ENCODE measurements around the gene FOXM1.

The FOXM1 gene

GRCh38 chr12:2858334-2858733 lies 18.6 kb downstream of the FOXM1 start:
- TF ChIP-seq GATA2 (IDR thresholded peaks at IDR 0.05; ENCODE audit: low read depth, low read length) (no peak), GATA3 (IDR thresholded peaks at IDR 0.05; ENCODE audit: low read depth, low read length) (no peak)

- TF ChIP-seq GATA2 (IDR thresholded peaks at IDR 0.05; ENCODE audit: low read depth, low read length) (no peak), GATA3 (IDR thresholded peaks at IDR 0.05; ENCODE audit: low read depth, low read length) (no peak)
Measured at GRCh38 chr12:2857576-2857975, 19.4 kb downstream of the FOXM1 start.

GRCh38 chr12:2857021-2857431 lies 19.9 kb downstream of the FOXM1 start, which contains the start of gene TEX52:
TEX52 (minus strand) TSS chr12:2857039; CDS start chr12:2857026, 13 bp downstream.
- TF ChIP-seq GATA2 (IDR thresholded peaks at IDR 0.05; ENCODE audit: low read depth, low read length) (no peak), GATA3 (IDR thresholded peaks at IDR 0.05; ENCODE audit: low read depth, low read length) (no peak)

- TF ChIP-seq GATA2 (IDR thresholded peaks at IDR 0.05; ENCODE audit: low read depth, low read length), result no peak
Measured at GRCh38 chr12:2856051-2856450, 20.9 kb downstream of the FOXM1 start.

GRCh38 chr12:2855546-2855945 lies 21.4 kb downstream of the FOXM1 start:
- TF ChIP-seq GATA2 (IDR thresholded peaks at IDR 0.05; ENCODE audit: low read depth, low read length) (no peak), GATA3 (IDR thresholded peaks at IDR 0.05; ENCODE audit: low read depth, low read length) (no peak)

GRCh38 chr12:2854669-2855453 lies 22.1 kb downstream of the FOXM1 start:
- TF ChIP-seq GATA3 (IDR thresholded peaks at IDR 0.05; ENCODE audit: low read depth, low read length), result no peak
- no peak for TF ChIP-seq GATA2 (IDR thresholded peaks at IDR 0.05; ENCODE audit: low read depth, low read length)

- no peak for TF ChIP-seq GATA2 (IDR thresholded peaks at IDR 0.05; ENCODE audit: low read depth, low read length)
- TF ChIP-seq GATA3 (IDR thresholded peaks at IDR 0.05; ENCODE audit: low read depth, low read length), result no peak
Measured at GRCh38 chr12:2853626-2854025, 23.3 kb downstream of the FOXM1 start.

- TF ChIP-seq GATA2 (IDR thresholded peaks at IDR 0.05; ENCODE audit: low read depth, low read length) (no peak), GATA3 (IDR thresholded peaks at IDR 0.05; ENCODE audit: low read depth, low read length) (no peak)
Measured at GRCh38 chr12:2851931-2852330, 25.0 kb downstream of the FOXM1 start.

- no peak for TF ChIP-seq GATA2 (IDR thresholded peaks at IDR 0.05; ENCODE audit: low read depth, low read length)
- no peak for TF ChIP-seq GATA3 (IDR thresholded peaks at IDR 0.05; ENCODE audit: low read depth, low read length)
Measured at GRCh38 chr12:2845280-2845679, 31.7 kb downstream of the FOXM1 start.

GRCh38 chr12:2844786-2845185 lies 32.2 kb downstream of the FOXM1 start:
- no peak for TF ChIP-seq GATA2 (IDR thresholded peaks at IDR 0.05; ENCODE audit: low read depth, low read length)
- no peak for TF ChIP-seq GATA3 (IDR thresholded peaks at IDR 0.05; ENCODE audit: low read depth, low read length)

- TF ChIP-seq GATA3 (IDR thresholded peaks at IDR 0.05; ENCODE audit: low read depth, low read length) (no peak), GATA2 (IDR thresholded peaks at IDR 0.05; ENCODE audit: low read depth, low read length) (no peak)
Measured at GRCh38 chr12:2842948-2843347, 34.0 kb downstream of the FOXM1 start.

- TF ChIP-seq GATA2 (IDR thresholded peaks at IDR 0.05; ENCODE audit: low read depth, low read length) (no peak), GATA3 (IDR thresholded peaks at IDR 0.05; ENCODE audit: low read depth, low read length) (no peak)
Measured at GRCh38 chr12:2841056-2841650, 35.8 kb downstream of the FOXM1 start.

- TF ChIP-seq GATA3 (IDR thresholded peaks at IDR 0.05; ENCODE audit: low read depth, low read length) (no peak), GATA2 (IDR thresholded peaks at IDR 0.05; ENCODE audit: low read depth, low read length) (no peak)
Measured at GRCh38 chr12:2836574-2836973, 40.4 kb downstream of the FOXM1 start.

- TF ChIP-seq GATA3 (IDR thresholded peaks at IDR 0.05; ENCODE audit: low read depth, low read length), result no peak
- no peak for TF ChIP-seq GATA2 (IDR thresholded peaks at IDR 0.05; ENCODE audit: low read depth, low read length)
Measured at GRCh38 chr12:2835691-2836403, 41.1 kb downstream of the FOXM1 start.

Measured in SH-SY5Y (cell line).